ENCODE measurements around the gene LRRC42.

DNA sequence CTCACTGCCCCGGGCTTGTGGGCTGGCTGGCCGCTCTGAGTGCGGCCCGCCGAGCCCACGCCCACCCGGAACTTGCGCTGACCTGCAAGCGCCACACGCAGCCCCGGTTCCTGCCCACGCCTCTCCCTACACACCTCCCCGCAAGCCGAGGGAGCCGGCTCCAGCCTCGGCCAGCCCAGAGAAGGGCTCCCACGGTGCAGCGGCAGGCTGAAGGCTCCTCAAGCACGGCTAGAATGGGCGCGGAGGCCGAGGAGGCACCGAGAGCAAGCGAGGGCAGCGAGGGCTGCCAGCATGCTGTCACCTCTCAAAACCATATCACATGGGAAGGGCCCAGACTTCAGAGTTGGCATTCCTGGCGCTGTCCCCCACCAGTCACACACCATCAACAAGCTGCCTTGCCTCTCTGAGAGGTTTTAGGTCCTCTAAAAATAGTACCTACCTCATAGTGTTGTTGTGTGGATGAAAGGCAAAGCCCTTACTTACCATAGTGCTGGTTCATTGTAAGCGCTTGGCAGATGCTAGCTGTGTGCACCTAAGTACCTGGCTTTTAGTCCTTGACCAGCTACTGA lies 58.4 kb downstream of the LRRC42 start:
- TF ChIP-seq, protein P1, sequence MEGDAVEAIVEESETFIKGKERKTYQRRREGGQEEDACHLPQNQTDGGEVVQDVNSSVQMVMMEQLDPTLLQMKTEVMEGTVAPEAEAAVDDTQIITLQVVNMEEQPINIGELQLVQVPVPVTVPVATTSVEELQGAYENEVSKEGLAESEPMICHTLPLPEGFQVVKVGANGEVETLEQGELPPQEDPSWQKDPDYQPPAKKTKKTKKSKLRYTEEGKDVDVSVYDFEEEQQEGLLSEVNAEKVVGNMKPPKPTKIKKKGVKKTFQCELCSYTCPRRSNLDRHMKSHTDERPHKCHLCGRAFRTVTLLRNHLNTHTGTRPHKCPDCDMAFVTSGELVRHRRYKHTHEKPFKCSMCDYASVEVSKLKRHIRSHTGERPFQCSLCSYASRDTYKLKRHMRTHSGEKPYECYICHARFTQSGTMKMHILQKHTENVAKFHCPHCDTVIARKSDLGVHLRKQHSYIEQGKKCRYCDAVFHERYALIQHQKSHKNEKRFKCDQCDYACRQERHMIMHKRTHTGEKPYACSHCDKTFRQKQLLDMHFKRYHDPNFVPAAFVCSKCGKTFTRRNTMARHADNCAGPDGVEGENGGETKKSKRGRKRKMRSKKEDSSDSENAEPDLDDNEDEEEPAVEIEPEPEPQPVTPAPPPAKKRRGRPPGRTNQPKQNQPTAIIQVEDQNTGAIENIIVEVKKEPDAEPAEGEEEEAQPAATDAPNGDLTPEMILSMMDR (IDR thresholded peaks at IDR 0.05) = no peak
- no peak for TF ChIP-seq POLR2AphosphoS5 (IDR thresholded peaks at IDR 0.05)
- TF ChIP-seq POLR2A (IDR thresholded peaks at IDR 0.05) = no peak

All from breast epithelium (tissue), 3 donors.